ENCODE results near the gene TMEM121.
"Not testable (repeated sequence)": the region's sequence is repeated elsewhere in the genome, so short reads cannot be mapped to it uniquely, and the experiment has no call there.

TMEM121 gene

GRCh38 chr14:105528586-105529318, 2.4 kb downstream of the TMEM121 start:
- peak in 1 of 4 experiments; percentile 34 for DNase-seq

DNA sequence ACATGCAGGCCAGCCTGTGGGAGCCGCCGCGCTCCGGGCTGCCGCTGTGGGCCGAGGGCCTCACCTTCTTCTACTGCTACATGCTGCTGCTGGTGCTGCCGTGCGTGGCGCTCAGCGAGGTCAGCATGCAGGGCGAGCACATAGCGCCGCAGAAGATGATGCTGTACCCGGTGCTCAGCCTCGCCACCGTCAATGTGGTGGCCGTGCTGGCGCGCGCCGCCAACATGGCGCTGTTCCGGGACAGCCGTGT, 2.9 kb downstream of the TMEM121 start:
- no peak for DNase-seq

GRCh38 chr14:105529569-105530284, 3.3 kb downstream of the TMEM121 start:
- DNase-seq, result no peak

GRCh38 chr14:105530285-105531087, 4.1 kb downstream of the TMEM121 start:
- DNase-seq, result no peak

DNA sequence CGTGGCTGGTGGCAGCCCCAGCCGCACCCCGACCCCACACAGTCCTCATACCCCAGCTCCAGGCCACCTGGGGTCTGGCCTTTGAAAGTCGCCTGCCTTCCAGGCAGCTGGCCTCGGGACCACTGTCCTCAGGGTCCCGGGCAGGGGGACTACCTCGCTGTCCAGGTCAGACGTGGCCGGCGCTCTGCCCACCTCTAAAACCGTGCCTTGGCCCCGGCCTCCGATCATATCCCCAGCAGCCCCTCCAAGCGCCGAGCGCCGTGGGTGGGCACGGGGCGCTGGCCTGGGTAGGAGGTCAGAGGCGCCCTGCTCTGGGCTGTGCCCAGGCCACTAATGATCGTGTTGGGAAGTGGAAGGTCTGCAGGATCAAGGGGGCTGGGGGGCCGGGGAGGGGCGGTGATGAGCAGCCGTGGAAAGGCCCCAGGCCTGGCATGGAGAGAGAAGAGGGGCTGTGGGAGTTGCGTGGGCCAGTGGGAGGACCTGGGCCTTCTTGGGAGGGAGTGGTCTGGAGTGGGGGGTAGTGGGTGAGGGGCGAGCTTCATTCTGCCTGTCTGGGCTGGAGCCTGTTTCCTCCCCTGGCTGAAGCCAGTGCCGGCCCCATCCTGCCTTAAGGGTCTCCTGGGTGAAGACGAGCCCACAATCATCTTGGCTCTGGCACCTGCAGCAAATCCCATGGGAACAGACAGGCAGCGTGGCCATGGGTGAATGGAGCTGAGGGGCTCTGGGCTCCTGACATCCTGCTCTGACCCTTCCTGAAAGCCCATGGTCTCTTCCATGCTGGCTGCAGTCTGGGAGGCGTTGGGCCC, 4.9 kb downstream of the TMEM121 start:
- no peak for DNase-seq

- DNase-seq, result no peak
These were observed 5.7 kb downstream of the TMEM121 start for GRCh38 chr14:105531894-105532623.

GRCh38 chr14:105532735-105533141, 6.4 kb downstream of the TMEM121 start:
- DNase-seq, result no peak

- DNase-seq, result no peak
These were observed 7.0 kb downstream of the TMEM121 start for GRCh38 chr14:105533391-105533790.

- no peak for DNase-seq
These were observed 7.6 kb downstream of the TMEM121 start for GRCh38 chr14:105533811-105534498.

- DNase-seq, result no peak
These were observed 8.2 kb downstream of the TMEM121 start for GRCh38 chr14:105534586-105534985.

DNA sequence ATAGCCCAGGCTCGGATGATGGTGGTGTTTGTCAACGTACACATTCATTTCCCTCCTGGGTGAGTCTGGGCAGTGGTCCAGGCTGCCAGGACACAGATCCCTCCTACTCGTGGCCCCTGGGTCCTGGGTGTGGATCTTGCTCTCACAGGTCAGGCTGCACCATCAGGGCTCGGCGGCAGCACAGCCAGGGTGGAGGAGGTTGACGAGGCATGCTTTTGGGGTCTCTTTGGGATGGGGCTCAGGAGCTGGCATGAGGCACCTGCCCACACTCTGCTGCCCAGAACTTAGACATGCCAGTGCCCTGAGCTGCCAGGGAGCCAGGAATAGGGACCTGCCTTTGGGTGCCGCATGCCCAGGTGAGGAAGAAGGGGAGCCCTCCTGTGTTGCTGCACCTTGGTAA, 9.7 kb downstream of the TMEM121 start:
- DNase-seq, result no peak

GRCh38 chr14:105536691-105537579, 10.6 kb downstream of the TMEM121 start:
- DNase-seq, result no peak

DNA sequence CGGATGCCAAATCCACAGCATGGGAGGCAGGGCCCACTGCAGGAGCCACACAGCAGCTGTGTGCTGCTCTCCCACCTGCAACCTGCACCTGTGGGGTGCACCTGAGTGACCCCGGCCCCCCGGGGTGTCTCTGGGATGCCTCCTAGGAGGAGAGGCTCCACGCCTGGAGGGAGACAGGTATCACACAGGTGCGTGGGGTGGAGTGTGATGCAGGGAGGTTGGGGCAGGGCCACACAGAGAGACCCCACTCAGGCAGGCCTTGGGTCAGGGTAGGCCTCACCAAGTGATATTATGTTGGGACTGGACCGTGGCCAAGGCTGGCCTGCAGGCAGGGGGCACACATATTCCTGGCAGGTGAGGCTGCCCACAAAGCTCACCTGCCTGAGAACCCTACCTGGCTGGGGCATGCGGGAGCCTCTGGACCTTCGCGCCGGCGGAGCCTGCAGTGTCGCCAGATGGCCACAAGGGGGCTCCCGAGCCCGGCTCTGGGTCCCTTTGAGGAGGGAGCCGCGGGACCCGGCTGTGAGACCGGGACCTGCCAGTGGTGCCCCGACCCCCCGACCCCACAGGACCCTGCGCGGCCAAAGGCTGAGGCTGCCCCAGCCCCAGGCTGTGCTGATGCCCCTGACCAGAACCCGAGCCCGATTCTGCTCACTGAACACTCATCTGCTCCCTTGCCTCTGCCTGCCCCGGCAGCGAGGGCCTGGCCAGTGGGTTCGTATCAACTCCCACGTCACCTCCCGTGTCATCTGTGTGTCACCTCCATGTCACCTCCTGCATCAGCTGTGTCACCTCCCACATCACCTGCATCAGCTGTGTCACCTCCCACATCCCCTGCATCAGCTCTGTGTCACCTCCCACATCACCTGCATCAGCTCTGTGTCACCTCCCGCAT, 11.4 kb downstream of the TMEM121 start:
- DNase-seq, result peak; percentile 52 to 70 (median 62)

- DNase-seq, result no peak
These were observed 12.2 kb downstream of the TMEM121 start for GRCh38 chr14:105538481-105539049.

- no peak for DNase-seq
These were observed 14.4 kb downstream of the TMEM121 start for GRCh38 chr14:105540811-105541210.

GRCh38 chr14:105541218-105541875, 15.0 kb downstream of the TMEM121 start:
- DNase-seq, result no peak

DNA sequence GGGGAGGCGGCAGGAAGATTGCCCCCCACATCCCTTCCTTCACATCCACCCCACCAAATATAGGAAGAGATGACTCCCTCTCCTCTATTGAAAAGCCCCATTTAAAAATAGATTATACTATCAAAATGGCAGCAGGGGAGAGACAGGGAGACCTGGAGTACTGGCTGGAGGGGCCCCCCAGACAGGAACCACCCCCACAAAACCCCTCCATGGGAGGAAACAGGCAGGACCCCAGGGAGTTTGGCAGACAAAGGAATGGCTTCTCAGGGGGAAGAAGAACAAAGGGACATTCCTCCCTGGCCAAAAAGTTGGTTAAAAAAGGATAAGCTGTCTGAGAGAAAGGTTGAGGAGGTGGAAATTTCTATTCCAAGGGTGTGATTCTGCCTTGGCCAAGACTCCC, 19.3 kb downstream of the TMEM121 start:
- DNase-seq, result not testable (repeated sequence)

- DNase-seq, result not testable (repeated sequence)
These were observed 20.0 kb downstream of the TMEM121 start for GRCh38 chr14:105546410-105546809.

DNA sequence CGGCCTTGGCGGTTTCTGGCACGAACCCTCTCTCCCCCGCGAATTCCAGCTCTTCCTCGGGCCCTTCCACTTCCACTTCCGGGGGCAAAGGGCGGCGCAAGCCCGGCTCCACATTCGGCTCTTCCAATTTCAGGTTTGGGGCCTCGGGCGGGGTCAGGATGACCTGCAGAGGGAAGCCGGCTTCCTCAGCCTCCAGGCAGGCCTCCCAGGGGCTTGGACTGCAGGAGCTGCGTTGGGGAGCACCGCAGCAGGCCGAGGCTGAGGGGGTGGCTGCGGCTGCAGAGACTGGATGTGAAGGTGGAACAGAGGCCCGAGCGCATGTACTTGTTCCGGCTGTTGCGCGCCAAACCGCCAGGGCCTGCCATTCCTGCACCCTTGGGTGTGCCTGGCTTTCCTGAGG, 20.7 kb downstream of the TMEM121 start:
- not testable (repeated sequence) for DNase-seq
